GM18526 (cell line): ENCODE measurements around the gene EHMT1.

ENCODE experiments used
- POLR2A ChIP-seq: IDR thresholded peaks from 3 replicates; pipeline ENCODE4 v1.6.1; 2011; ENCODE audit not compliant: insufficient read length; ENCODE audit errors: extremely low read depth

The EHMT1 gene

DNA sequence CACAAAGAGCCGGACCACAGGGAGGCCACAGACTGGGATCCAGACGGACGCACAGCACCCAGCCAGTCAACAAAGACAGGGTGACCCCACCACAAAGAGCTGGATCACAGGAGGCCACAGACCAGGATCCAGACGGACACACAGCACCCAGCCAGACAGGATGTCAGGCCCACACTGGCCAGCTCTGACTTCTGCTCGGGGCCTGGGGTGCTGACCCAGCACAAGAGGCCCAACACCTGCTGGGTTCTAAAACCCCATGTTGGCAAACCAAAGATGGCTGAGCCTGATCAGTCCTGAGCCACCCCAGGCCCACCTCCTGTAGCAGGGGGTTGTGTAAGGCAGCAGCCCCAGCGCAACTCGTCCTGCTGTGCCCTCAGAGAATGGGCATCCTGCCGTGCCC is 34.8 kb upstream of the EHMT1 start:
- no peak for TF ChIP-seq POLR2A

DNA sequence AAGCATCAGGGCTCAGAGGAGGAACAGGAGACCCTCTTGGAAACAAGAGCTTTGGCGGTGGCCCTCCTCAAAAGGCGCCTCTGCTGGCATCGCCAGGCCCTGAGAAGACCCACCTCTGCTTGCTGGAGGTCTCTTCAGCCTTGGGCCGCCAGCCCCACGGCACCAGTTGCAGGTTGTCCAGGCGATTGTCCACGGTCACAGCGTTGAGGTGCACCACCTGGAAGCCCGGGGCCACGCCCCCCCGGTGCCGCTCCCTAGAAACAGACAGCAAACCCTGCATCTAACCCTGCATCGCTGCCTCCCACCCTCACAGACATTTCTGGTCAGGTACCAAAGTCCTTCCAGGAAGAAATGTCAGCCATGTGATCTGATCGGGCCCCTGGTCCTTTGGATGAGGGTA is 32.0 kb upstream of the EHMT1 start:
- no peak for TF ChIP-seq POLR2A

DNA sequence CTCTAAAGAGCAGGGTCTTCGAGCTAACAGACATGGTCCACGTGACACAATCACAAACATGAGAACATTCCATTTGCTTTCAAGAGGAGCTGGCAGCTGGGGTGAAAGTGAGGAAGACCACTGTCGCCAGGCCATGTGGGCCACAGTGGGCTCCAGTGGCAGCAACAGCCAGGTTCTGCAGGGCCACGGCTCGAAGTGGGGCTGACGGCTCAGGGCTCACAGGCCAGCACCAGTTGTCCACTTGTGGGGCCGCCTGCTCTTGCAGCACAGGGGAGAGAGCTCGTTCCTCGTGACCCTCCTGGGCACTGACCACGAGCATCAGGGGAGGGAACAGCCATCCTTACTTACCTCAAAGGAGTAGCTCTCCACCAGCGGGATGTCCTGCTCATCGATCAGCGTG is 30.5 kb upstream of the EHMT1 start:
- TF ChIP-seq POLR2A, result no peak

DNA sequence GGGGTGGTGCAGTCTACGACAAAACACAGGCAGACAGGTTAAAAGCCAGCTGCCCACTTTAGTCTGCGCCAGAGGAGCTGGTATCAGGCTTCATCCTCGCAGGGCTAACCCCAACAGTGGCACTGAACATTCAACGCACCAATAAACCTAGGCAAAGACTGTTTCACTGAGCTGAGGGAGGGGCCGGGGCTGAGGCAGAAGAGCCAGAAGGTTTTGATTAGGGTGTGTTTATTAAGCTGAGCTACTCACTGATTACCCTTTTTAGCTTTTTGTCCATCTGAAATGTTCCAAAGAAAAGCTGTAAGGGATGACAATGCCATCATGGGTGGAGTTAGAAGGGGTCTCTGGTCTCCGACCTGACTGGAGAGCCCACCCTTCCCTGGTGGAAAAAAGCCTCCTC is 29.9 kb upstream of the EHMT1 start:
- no peak for TF ChIP-seq POLR2A

DNA sequence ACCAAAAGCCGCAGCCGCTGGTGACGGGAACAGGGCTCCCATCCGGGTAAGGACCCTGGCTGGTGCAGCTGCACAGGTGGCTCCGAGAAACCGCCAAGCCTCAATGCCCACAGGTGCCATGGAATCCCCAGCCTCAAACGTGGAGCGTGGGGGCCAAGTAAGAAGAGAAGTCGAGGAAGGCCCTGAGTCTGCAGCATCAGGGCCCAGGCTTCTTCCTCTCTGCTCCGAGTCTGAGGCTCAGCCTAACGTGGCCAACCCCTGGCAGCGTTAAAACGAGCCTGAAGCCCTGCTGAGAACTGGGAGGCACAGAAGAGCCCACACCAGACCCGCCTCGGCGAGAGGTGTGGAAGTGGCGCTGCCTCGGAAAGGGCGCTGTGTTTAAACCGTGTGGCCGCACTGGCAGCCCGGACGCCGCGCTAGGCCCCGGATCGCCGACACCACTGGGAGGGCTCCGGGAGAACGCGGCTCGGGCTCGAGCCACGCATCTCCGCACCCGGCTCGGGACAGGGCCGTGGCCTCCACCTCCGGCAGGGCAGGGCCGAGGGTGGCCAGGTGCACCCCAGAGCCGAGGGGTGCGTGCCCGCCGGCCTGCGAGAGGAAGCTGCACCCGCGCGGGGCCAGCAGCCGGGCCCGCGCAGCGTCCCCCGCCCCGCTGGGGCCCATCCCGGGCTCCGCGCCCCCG is 29.2 kb upstream of the EHMT1 start:
- no peak for TF ChIP-seq POLR2A

DNA sequence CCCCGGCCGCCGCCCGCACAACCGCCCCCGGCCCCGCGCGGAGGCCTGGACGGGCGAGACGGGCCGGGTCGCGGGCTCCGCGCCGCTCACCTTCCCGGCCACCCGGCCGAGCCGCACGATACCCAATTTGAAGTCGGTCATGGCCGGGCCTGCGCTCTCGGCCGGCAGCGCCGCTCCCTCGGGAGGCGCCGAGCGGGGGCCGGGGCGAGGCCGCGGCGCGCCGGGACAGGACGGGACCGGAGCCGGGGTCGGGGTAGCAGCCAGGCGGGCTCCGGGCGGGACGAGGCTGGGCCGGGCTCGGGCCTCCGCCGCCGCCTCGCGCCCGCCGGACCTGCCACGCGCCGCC is 28.7 kb upstream of the EHMT1 start:
- no peak for TF ChIP-seq POLR2A

DNA sequence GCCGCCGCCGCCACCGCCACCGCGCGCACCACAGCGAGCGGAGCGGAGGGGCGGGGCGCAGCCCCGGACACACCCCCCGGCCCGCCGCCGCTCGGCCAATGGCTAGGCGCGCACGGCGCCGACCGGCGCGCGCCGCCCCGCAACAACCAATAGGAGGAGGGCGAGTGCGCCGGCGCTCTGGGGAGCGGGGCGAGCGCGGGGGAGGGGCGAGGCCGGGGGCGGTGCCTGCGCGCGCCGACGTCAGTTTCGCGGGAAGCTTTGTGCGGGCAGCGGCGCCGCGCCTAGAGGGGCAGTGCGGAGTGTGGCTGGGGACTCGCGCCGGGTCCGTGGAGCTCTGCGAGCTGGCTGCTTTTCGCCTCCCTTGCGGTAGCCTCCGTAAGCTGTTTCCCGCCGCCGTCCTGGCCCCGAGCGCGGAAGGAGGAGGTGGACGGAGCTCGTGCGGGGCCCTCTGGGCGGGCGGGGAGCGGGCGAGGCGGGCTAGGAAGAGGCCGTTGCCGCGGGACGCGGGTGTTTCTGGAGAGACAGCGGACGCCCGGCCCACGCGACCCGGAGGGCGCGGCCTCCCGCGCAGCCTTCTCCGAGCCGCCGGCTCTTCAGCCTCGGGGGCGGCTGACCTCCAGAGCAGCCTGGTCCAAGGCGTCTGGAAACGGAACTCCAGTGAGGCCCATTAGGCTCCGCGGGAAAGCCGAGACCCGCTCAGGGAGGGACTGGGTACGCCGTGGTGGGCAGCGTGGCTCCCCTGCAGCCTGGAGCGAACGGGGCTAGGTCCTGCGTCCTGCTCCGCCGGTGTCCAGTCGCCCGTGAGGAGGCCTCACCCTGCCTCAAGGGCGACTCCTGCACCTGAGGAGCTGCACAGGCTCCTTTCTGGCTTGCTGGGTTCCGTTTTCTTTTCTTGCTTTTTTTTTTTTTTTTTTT is 28.1 kb upstream of the EHMT1 start, which contains the start of gene ZMYND19:
Gene ZMYND19 (minus strand): TSS at position 44 of the 915 bp plus-strand sequence. CDS start 249 bp downstream, outside the sequence.
- TF ChIP-seq POLR2A, result peak; percentile 49

DNA sequence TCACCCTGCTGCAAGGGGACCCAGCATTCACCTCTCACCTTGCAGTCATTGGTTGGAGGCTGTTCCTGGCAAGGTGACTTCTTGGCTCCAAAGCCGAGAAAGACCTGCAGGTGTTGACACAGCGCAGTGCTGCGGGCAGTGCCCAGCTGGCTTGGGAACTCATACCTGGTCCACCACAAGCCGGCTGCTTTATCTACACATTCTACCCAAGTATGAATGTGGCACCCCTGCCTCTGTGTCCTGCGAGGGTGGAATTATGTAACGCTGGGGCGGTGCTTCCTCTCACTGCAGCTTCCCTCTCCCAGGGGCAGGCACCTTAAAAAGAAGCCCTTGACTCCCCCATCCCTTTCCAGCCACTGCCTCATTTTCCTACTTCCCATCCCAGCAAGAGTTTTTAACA is 26.0 kb upstream of the EHMT1 start:
- TF ChIP-seq POLR2A, result no peak

DNA sequence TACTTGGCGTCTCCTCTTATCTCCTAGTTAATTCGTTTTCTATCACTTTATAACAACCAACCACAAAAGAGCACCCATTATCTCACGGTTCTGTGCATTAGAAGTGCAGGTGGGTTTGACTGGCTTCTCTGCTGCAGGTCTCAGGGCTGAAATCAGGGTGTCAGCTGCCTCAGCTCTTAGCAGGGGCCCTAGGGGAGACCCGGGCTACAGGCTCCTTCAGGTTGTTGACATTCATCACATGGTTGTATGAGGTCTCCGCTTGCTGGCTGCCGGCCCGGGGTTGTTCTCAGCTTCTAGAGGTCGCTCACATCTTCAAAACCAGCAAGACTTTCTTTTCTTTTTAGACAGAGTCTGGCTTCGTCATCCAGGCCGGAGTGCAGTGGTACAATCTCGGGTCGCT is 25.6 kb upstream of the EHMT1 start:
- TF ChIP-seq POLR2A, result no peak

DNA sequence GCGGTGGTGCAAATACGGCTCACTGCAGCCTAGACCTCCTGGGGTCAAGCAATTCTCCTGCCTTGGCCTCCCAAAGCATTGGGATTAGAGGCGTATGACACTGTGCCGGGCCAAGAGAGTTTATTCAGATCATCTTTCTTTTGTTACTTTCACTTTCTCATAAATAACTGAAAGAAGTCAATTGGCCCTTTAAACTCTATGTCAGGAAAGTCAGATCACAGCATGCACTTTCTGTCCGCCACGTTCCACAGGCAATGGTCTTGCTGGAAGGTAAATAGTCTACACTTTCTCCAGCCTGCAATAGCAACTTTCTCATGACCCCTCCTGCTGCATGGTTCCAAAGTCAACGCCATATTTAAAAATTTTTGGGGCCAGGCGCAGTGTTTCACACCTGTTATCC is 19.9 kb upstream of the EHMT1 start:
- TF ChIP-seq POLR2A, result no peak

DNA sequence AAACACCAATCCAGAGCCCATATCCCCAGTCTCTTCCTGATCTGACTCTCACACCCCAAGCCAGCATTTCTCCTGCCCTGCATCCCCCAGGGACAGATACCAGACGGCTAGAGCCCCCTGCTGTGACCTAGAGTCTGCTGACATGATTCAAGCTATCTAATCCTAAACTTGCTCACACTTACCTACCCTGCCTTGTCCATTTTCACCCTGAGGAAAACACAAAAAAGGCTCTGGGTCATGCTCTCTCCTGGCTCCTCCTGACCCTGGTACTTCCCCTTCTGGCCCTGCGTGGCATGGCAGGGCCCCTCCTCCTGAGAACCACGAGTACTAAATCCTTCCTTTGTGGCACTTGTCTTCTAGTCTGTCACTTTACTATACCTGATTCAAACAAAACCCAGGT is 16.1 kb upstream of the EHMT1 start:
- TF ChIP-seq POLR2A, result no peak

DNA sequence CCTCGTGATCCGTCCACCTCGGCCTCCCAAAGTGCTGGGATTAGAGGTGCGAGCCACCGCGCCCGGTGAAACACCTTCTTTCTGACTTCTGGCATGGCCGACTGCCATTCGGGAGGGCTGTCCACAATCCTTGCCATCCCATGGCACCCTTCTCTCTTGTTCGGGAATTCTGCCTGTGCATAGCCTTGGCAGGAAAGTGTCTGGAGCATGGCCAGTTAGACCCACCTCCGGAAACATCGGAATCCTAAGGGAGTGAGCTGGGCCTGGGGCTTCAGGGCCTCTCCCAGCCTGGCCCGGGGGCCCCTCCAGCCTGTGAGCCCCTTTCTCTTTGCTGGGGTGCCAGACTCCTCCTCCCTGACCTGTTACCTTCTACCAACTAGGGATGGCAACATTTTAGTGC is 14.9 kb upstream of the EHMT1 start:
- no peak for TF ChIP-seq POLR2A

DNA sequence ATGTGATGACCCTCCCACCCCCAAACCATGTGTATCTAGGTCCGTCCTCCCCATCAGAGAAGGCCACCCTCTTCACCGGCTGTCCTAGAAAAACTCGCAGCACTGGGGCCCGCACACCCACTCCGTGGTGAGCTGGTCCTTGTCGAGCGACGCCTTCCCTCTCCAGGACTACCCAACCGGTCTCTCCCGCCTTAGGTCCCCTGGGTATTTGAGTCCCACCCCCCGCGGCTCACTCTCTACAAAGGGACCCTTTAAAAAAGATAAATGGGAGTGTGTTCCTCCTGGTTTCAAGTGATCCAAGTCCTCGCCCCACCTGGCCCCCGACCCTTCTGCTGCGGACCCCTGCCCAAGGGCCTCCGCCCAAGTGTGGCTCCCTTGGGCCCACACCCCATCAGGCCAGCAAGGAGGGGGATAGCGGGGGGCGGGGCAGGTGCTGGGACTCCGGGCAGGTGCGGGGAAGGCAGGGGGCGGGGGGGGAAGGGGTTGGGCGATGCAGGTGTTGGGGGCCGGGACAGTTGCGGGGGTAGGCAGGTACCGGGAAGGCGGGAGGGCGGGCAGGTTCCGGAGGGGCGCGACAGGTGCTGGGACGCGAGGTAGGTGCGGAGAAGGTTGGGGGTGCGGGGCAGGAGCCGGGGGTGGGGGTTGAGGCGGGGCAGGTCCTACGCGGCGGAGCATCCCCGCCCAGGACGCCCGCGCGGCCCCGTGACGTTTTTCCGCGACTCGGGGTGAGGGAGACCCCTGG is 14.3 kb upstream of the EHMT1 start:
- no peak for TF ChIP-seq POLR2A

DNA sequence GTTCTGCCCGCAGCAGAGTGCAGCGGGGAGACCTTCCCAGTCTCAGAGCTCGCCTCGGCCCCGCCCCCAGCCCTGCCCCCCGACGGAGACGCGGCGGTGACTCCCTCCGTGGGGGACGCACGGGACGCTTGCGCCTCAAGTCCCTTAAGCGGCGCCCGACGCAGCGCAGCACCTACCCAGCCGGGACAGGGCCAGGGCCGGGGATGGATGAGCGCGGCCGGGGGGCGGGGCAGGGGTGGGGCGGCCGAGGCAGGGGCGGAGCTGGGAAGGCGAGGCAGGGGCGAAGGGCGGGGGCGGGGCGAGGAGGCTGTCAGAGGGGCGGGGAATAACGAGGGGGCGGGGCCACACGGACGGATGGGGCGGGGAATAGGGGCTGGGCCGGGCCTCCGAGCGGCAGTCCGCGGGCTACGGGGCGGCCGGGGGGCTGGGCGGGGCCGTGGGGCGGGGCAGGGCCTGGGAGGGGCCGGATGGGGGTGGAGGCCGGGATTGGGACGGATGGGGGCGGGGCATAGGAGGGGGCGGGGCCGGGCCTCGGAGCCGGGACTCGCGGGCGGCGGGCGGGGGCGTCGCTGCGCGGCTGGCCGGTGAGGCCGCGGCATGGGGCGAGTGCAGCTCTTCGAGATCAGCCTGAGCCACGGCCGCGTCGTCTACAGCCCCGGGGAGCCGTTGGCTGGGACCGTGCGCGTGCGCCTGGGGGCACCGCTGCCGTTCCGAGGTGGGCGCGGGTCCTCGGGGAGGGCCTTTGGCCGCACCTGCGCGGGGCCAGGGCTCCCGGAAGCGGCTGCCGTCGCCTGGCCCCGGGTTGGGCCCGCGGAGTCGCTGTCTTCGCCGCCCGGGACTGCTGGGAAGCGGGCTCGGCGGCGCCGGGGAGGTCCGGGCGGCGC is 13.4 kb upstream of the EHMT1 start, which contains the start of gene ARRDC1:
Gene ARRDC1 (plus strand): TSS at position 566 of the 884 bp plus-strand sequence. CDS start 32 bp downstream, at position 598.
- peak; percentile 67 for TF ChIP-seq POLR2A

DNA sequence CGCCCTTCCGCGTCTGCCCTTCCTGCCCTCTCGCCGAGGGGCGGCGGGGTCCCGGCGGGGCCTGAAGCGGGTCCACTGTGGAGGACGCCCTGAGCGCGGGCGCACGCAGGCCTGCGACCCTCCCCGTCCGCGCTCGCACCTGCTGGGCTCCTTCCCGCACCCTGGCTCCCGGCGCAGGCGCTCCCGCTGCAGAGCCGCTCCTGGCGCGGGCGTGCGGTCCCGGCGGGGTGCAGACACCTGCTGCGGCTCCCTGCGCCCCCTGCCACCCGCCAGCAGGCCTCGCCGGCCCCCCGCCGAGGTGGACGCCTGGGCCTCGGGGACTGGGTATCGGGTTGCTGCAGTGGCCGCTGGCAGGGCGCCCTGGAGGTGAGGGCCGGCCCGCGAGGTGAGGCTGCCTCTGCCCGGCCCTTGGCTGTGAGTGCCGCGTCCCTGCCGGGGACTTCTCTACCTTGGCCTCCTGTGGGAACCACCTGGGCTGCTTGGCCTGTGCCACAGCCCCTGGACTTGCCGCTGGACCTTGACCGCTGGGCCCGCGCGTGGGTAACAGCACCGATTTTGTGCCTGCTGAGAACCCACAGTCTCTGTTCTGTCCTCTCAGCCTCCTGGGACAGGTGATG is 12.7 kb upstream of the EHMT1 start:
- TF ChIP-seq POLR2A, result no peak

DNA sequence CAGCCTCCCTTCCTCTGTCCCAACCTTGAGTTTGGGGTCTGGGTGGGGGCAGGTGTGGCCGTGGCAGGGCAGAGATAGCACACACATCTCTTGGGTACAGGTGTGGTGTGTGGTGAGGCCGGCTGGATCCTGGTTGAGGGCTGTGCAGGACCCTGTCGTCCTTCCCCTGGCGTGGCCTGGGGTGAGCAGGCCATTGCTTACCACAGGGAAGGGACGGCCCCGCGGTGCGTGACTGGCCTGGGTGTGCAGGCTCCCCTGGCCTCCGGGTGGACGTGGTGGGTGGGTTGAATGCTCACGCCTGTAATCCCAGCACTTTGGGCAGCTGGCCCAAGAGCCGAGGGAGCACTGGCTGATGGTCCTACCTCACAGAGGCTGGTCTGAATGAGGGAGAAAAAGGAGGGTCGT is 12.1 kb upstream of the EHMT1 start:
- TF ChIP-seq POLR2A, result no peak
